NB4 (cell line): Measurements from ENCODE around the gene NT5E.

Experiments used
- CTCF ChIP-seq: IDR thresholded peaks from one replicate; pipeline ENCODE4 v1.5.1; 2012; ENCODE audit warnings: low read depth, low read length
- MAX ChIP-seq: IDR thresholded peaks from 2 replicates; pipeline ENCODE4 v1.6.1; 2011; ENCODE audit warnings: low read depth, low read length
- MYC ChIP-seq: IDR thresholded peaks from 2 replicates; pipeline ENCODE4 v1.6.1; 2011; ENCODE audit warnings: low read depth, low read length
- POLR2A ChIP-seq: IDR thresholded peaks from 2 replicates; pipeline ENCODE4 v1.6.1; 2011; ENCODE audit warnings: mild to moderate bottlenecking; ENCODE audit not compliant: insufficient read length; ENCODE audit errors: extremely low read depth

- TF ChIP-seq CTCF (no peak), POLR2A (no peak), MYC (no peak), MAX (no peak)
Measured at GRCh38 chr6:85458782-85459181, 8.9 kb downstream of the NT5E start.
